NOMO-1 (cell line): ENCODE data around the gene FBLN2.

Experiments
- DNase-seq, 2 experiments: peaks; one replicate each; lab custom pipeline; 2025; ENCODE audit not compliant: unreplicated experiment in 2 of 2; lab: John Stamatoyannopoulos, UW

The FBLN2 gene

GRCh38 chr3:13617981-13618380 is 69.1 kb downstream of the FBLN2 start:
- no peak for DNase-seq

DNA sequence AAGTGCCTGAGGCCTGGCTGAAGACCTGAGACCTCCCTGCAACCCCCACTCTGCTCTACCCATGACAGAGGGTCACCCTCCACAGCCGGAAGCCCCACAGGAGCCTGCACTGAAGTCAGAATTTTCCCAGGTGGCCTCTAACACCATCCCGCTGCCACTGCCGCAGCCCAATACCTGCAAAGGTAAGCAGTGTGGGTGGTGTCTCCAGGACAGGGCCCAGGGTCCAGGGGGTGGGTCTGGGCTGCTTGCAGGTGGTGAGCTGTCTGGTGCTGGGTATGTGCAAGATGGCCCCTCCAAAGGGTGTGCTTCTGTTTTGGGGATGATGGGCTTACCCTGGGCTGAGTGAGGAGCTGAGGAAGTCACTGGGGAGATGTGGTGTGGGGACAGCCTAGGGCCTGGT is 69.9 kb downstream of the FBLN2 start:
- DNase-seq, result no peak

DNA sequence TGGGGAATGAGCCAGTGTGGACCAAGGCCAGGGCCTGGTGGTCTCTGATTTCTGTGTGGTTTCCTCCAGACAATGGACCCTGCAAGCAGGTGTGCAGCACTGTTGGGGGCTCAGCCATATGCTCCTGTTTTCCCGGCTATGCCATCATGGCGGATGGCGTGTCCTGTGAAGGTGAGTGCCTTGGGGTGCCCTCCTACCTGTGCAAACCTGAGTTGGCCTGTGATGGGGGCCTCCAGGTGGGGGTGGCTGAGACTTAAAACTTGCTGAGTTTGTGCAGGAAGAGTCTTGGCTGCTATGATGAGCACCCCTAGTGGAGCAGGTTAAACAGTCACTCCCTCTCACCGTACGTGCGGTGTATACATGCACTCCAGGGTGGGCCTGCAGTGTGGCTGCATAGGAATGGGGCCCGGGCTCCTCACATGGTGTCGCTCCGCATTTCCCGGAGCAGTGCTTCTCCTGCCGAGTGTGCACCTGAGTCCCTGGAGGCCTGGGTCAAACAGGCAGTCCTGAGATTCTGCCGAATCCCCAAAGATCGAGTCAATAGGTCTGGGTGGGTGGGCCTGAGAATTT is 70.8 kb downstream of the FBLN2 start:
- DNase-seq, result no peak

DNA sequence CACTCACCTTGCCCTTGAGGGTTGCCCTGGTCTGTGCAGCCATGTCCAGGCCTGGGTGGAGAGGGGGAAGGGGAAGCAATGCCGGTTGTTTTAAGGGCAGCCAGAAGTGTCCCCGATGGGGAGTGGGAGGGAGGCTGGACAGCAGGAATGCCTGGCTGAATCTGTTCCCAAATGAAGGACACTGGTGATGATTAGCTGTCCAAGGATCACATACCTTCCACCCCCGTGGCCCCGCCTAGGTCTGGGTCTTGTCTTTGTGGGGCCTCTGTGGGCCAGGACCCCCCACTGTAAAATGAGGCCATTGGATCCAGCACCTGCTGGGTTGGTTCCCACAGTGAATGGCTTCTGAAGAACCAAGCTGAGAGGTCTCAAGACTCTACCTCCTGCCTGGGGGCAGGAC is 71.4 kb downstream of the FBLN2 start:
- DNase-seq, result no peak

- no peak for DNase-seq
These were observed 71.9 kb downstream of the FBLN2 start for GRCh38 chr3:13620776-13621365.

- no peak for DNase-seq
These were observed 72.7 kb downstream of the FBLN2 start for GRCh38 chr3:13621381-13622221.

DNA sequence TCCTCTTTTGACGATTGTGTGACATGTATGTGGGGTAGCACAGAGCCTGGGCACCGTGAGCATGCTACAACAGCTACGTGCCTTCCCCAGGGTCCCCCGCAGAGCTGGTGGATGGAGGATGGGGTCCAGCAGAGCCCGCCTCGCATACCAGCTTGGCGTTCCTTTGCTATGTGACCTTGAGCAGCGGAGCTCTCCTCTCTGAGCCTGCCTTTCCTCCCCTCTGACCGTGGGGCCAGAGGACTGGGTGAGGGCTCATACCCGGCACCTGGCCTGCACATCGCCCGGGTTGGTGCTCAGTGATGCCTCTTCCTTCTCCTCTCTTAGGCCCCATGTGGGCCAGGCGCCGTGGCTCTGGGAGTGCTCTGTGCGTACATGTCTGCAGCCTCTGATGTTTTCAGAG is 73.4 kb downstream of the FBLN2 start:
- DNase-seq, result no peak

DNA sequence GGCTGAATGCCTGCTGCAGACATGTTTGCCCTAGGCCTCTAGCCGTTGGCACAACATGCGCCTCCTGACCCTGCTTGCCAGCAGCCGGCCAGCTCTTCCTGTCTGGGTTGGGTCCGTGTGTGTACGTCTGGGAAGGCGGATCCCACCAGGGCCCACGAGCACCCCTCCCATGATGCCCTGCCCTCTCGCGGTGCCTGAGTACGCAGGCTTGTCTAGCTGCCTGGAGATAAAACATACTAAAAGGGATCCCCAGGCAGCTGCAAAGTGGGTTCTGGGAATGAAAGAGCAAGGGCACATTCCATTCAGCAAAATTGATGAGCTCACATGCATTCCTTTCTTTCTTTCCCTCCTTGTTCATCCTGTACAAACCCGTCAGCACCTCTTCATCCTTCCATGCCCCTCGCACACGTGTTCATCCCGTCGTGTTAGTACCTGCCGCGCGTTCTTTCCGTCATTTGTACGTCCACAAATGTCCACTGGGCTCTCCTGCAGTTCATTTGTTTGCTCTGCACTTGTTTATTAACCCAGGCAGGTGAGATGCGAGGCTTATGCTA is 74.3 kb downstream of the FBLN2 start:
- no peak for DNase-seq

GRCh38 chr3:13624021-13624420 is 75.1 kb downstream of the FBLN2 start:
- no peak for DNase-seq

- DNase-seq, result no peak
These were observed 75.8 kb downstream of the FBLN2 start for GRCh38 chr3:13624671-13625125.

DNA sequence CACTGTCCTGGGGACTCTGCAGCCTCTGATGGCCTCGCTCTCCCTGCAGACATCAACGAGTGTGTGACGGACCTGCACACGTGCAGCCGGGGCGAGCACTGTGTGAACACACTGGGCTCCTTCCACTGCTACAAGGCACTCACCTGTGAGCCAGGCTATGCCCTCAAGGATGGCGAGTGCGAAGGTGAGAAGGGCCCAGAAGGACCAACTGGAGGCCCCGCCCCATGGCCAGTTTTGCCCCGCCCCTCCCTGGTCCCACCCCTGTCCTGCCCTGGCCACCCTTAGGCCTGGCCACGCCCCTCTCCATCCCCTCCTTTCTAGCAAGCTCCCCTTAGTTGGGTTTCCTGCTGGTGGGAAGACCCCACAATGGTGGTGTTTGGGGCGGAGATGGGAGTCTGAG is 77.5 kb downstream of the FBLN2 start:
- no peak for DNase-seq

GRCh38 chr3:13626915-13627460 is 78.1 kb downstream of the FBLN2 start:
- DNase-seq, result no peak

DNA sequence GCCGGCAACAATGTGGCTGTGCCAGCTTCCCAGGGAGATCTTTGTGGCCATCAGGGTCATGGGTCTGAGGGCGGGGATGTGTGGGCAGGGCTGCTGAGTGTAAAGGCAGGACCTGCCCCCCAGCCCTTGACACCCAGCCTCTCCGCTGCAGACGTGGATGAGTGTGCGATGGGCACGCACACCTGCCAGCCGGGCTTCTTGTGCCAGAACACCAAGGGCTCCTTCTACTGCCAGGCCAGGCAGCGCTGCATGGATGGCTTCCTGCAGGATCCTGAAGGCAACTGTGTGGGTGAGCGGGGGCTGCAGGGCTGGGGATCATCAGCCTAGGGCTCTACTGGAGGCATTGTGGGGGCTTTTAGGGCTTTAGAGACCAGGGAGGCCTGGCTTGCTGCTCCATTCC is 78.8 kb downstream of the FBLN2 start:
- no peak for DNase-seq

GRCh38 chr3:13628432-13628831 is 79.5 kb downstream of the FBLN2 start:
- DNase-seq, result no peak

DNA sequence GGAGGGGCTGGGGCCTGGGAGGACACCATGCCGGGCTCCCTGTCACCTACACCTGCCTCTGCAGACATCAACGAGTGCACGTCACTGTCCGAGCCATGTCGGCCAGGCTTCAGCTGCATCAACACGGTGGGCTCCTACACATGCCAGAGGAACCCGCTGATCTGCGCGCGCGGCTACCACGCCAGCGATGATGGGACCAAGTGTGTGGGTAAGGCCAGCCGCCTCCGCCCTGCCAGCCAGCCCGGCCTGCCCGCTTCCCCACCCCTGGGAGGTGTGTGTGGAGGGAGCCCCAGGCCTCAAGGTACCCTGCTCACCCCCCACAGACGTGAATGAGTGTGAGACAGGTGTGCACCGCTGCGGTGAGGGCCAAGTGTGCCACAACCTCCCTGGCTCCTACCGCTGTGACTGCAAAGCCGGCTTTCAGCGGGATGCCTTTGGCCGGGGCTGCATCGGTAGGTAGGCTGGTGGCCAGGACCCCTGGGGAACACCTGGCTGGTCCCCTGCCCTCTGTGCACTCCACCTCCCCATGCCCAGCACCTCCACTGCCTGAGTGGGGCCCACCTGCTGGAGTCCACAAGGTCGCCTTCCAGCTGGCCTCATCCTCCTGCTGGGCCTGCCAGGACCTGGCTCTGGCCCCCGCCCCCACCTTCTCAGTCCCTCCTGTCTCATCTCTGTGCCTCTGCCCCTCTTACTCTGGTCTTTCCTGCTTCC is 80.1 kb downstream of the FBLN2 start:
- DNase-seq, result no peak

GRCh38 chr3:13629644-13630043 is 80.7 kb downstream of the FBLN2 start:
- DNase-seq, result no peak

DNA sequence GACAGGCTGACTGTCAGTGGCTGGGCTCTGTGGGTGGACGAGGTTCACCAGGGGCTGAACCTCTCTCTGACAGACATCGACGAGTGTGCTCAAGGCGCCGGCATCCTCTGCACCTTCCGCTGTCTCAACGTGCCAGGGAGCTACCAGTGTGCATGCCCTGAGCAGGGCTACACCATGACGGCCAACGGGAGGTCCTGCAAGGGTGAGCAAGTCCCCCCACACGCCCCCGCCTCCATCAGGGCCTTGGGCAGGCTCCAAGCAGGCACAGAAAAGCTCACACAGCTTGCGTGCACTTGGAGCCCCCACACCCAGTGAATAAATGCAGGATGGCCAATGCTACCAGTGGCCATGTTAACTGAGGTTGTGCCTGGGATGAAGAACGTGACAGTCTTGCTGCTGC is 82.3 kb downstream of the FBLN2 start:
- DNase-seq, result no peak

DNA sequence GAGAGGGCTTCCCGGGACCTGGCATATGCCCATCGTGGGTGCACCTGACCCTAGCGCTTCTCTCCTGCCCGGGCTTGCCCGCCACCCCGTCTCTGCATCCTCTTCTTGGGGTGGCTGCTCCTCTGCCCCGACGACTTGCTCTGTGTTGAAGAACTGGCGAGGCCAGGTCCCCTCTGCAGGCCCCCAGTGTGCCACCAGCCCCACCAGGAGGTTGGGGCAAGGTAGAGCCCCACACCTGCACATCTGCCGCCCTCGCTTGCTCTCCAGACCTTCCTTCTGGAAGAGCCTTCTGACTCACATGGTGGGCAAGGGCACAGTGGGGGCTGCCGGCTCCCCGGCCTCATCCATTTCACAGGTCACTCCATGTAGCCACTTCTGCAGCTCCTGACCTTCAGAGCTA is 84.3 kb downstream of the FBLN2 start:
- DNase-seq, result no peak

DNA sequence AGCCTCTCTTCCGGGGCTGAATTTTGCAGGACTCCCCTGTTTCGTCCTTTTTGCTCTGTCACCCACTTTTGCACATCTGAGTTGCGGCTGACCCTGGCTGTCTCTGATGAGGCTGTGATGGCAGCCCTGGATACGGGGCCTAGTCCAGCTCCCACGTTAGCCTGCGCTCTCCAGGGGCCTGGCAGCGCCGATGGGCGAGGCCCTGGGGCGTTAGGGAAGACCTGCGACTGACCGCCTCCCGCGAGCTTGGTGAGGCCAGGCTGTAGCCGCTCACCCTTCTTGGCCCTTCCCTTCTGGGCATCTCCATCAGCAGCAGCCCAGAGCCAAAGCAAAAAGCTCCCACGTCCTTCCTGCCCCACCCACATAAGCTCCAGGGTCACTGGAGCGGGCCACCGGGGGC is 85.2 kb downstream of the FBLN2 start:
- no peak for DNase-seq

- DNase-seq, result no peak
These were observed 85.7 kb downstream of the FBLN2 start for GRCh38 chr3:13634615-13635014.

DNA sequence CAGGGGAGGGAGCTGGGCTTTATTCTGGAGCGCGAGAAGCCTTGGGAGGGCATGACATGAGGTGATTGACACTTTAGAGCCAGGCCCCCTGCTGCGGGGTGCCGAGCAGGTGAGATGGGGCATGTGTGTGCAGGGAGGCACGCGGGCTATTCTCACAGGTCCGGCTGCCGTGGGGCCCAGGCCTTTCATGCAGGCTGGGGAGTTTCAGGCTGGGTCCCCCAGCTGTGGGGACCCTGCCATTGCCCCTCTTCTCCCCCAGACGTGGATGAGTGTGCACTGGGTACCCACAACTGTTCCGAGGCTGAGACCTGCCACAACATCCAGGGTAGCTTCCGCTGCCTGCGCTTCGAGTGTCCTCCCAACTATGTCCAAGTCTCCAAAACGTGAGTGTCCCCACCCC is 87.3 kb downstream of the FBLN2 start:
- DNase-seq, result no peak
